GM12878 (cell line): ENCODE data around the gene MGAT3. TPM values are rescaled to one million over a fixed set of nuclear protein-coding genes. Genes with fewer than 3 reads are reported as not detected.

Experiments used
- ATAC-seq: fragments of 200-7000 bp; cut with Tn5 transposase; 3 replicates; pipeline ENCODE4 v1.9.1; 2020; ENCODE audit warnings: mild to moderate bottlenecking, moderate library complexity
- BruUV-seq: library from RNA; stranded (reverse); fragments of 400-500 nt; replicated peaks from 2 replicates; lab custom pipeline; 2021; lab: Mats Ljungman, UMichigan
- CTCF ChIA-PET: fragments of 300-600 bp; sonication (Branson Sonifier 250); formaldehyde crosslinking; extraction: SDS; loops from one replicate; lab custom pipeline; 2021; ENCODE audit warnings: inconsistent platforms; lab: Yijun Ruan, JAX
- POLR2A ChIA-PET: fragments of 350-600 bp; formaldehyde crosslinking; extraction: SDS; loops from one replicate; lab custom pipeline; 2021; ENCODE audit warnings: inconsistent platforms; lab: Charles Lee
- RAD21 ChIA-PET: fragments of 300-600 bp; sonication (Branson Sonifier 250); formaldehyde crosslinking; loops from one replicate; lab custom pipeline; 2023; ENCODE audit warnings: antibody characterized with exemption; ENCODE audit not compliant: unreplicated experiment; lab: Charles Lee
- SMC1A ChIA-PET: fragments of 300-600 bp; sonication (Branson Sonifier 250); formaldehyde crosslinking; loops from one replicate; lab custom pipeline; 2023; ENCODE audit not compliant: unreplicated experiment, uncharacterized antibody; lab: Charles Lee
- DNase-seq: peaks from one replicate; pipeline ENCODE4 v3.0.0-alpha.2; 2011; ENCODE audit warnings: low read depth, low spot score
- FAIRE-seq: peaks from 3 replicates; lab custom pipeline; 2011; peaks lifted over from hg19 to GRCh38; lab: Jason Lieb, UNC
- H2AFZ ChIP-seq: 2 replicates; pipeline ENCODE4 v1.6.0; 2011; ENCODE audit warnings: low read depth, low read length, control low read depth; ENCODE audit not compliant: control insufficient read depth
- H3K27ac ChIP-seq: 2 replicates; pipeline ENCODE4 v1.5.1; 2011; ENCODE audit warnings: control low read depth; ENCODE audit not compliant: control insufficient read depth, insufficient read depth
- H3K27me3 ChIP-seq, 2 experiments: replicated peaks in 1 of 2; 2 replicates each; pipeline versions ENCODE4 v1.6.0 to v1.6.1; 2011; ENCODE audit warnings: low read length in 1 of 2; ENCODE audit not compliant: control insufficient read depth in 2 of 2, insufficient read depth in 2 of 2
- H3K36me3 ChIP-seq, 2 experiments: 2 replicates each; pipeline ENCODE4 v1.5.1; 2011; ENCODE audit warnings: low read length in 1 of 2; ENCODE audit not compliant: control insufficient read depth in 2 of 2, insufficient read depth in 2 of 2
- H3K4me1 ChIP-seq: 2 replicates; pipeline ENCODE4 v1.6.1; 2011; ENCODE audit warnings: mild to moderate bottlenecking, low read length, moderate library complexity, mixed read lengths; ENCODE audit not compliant: control insufficient read depth, insufficient read depth
- H3K4me2 ChIP-seq: 2 replicates; pipeline ENCODE4 v1.6.0; 2011; ENCODE audit warnings: control low read depth; ENCODE audit not compliant: control insufficient read depth, insufficient read depth
- H3K4me3 ChIP-seq: fragments of 200-600 bp; sonication (generic); 2 replicates; pipeline ENCODE4 v1.5.1; 2016
- H3K79me2 ChIP-seq: 2 replicates; pipeline ENCODE4 v1.6.0; 2011; ENCODE audit warnings: low read length; ENCODE audit not compliant: control insufficient read depth, insufficient read depth
- H3K9ac ChIP-seq: 2 replicates; pipeline ENCODE4 v1.8.0; 2011; ENCODE audit warnings: low read length, control low read depth, mixed read lengths; ENCODE audit not compliant: control insufficient read depth, insufficient read depth
- H3K9me3 ChIP-seq: replicated peaks from 3 replicates; pipeline ENCODE4 v1.5.1; 2011; ENCODE audit warnings: mild to moderate bottlenecking, low read length; ENCODE audit not compliant: control insufficient read depth, insufficient read depth
- H4K20me1 ChIP-seq: 2 replicates; pipeline ENCODE4 v1.6.0; 2011; ENCODE audit not compliant: control insufficient read depth, insufficient read depth
- BACH1 ChIP-seq: fragments of 450-650 bp; IDR thresholded peaks from 2 replicates; pipeline ENCODE4 v1.6.1; 2017; ENCODE audit warnings: mild to moderate bottlenecking, borderline replicate concordance
- CBX5 ChIP-seq: sonication (generic); IDR thresholded peaks from 2 replicates; pipeline ENCODE4 v1.6.1; 2016; ENCODE audit warnings: low read depth, moderate library complexity, mild to moderate bottlenecking, inconsistent platforms
- CHD4 ChIP-seq: fragments of 200-600 bp; sonication (generic); IDR thresholded peaks from 2 replicates; pipeline ENCODE4 v1.6.1; 2016; ENCODE audit warnings: mild to moderate bottlenecking
- NFXL1 ChIP-seq: fragments of 450-650 bp; IDR thresholded peaks from 2 replicates; pipeline ENCODE4 v1.6.1; 2017; ENCODE audit warnings: antibody characterized with exemption, mild to moderate bottlenecking, borderline replicate concordance
- NR2C2 ChIP-seq: IDR thresholded peaks from 2 replicates; pipeline ENCODE4 v1.6.1; 2011; ENCODE audit warnings: borderline replicate concordance, low read depth; ENCODE audit not compliant: control insufficient read depth, insufficient read length
- SMARCA5 ChIP-seq: fragments of 450-650 bp; IDR thresholded peaks from 2 replicates; pipeline ENCODE4 v1.6.1; 2017; ENCODE audit warnings: mild to moderate bottlenecking
- SRF ChIP-seq, 2 experiments: IDR thresholded peaks; 2 replicates each; pipeline ENCODE4 v1.6.1; 2011; ENCODE audit warnings: low read depth in 2 of 2, low read length in 2 of 2, mild to moderate bottlenecking in 1 of 2, moderate library complexity in 1 of 2
- WGBS: methylation state at CpG from one replicate; pipeline ENCODE4 v1.1.6; 2016; ENCODE audit warnings: low lambda C conversion rate; ENCODE audit not compliant: insufficient replicate concordance, insufficient coverage; ENCODE audit errors: missing lambda C conversion rate; 5-methylcytosine and 5-hydroxymethylcytosine counted together
- in situ Hi-C: fragments of 300-500 bp; cut with MboI; formaldehyde crosslinking; loops from 9 replicates; pipeline ENCODE4 v1.14.3; 2018; ENCODE audit warnings: mixed read lengths
- intact Hi-C: fragments of 100-400 bp; cut with micrococcal nuclease; formaldehyde crosslinking; loops from one replicate; pipeline ENCODE4 v1.14.2; 2022; ENCODE audit not compliant: unreplicated experiment
- polyA plus RNA-seq, 11 experiments: library from polyadenylated mRNA; depleted of rRNA in 4 of 11; unstranded in 6 of 11; stranded (reverse) in 5 of 11; fragments of >200 nt; fragmentation: Nextera tagmentation in 4 of 11; fragmentation: Illumina TruSeq in 1 of 11; extraction: Ambion mirVana in 4 of 11; extraction: Trizol in 1 of 11; gene quantifications; 1 replicate in 1 of 11; 2 replicates in 10 of 11; pipeline versions ENCODE4 v1.2.1 to v1.2.3, GENCODE V29; 2011 to 2016; ENCODE audit warnings: inconsistent platforms in 2 of 11, missing spikeins in 2 of 11, low read depth in 1 of 11
- total RNA-seq, 4 experiments: library from RNA; depleted of rRNA in 3 of 4; stranded (reverse); fragments of >200 nt in 3 of 4; fragmentation: Illumina TruSeq in 1 of 4; extraction: Trizol in 1 of 4; gene quantifications; 2 replicates each; pipeline versions ENCODE4 v1.2.1 to v1.2.3, GENCODE V29; 2013 to 2021

Gene MGAT3
- total and polyA plus RNA-seq, 10 of the 15 experiments (the other 5 are each of a cell fraction or from before 2014, with no cell fraction given) = 0.32 to 40.2 (median 11.9) TPM

- Histone ChIP-seq H3K27me3 (no peaks in the 10 kb centered on the region), H3K4me3 (no peak overlapping the region), H3K9me3 (no peaks in the 10 kb centered on the region), H2AFZ (no peak overlapping the region), H3K4me2 (no peak overlapping the region), H3K27ac (no peak overlapping the region), H3K79me2 (no peaks in the 10 kb centered on the region), H4K20me1 (no peaks in the 10 kb centered on the region), H3K9ac (no peak overlapping the region), H3K36me3 (0 out of 4 replicates have a peak, but pooled peaks cover 0 to 1% of the 10 kb centered on the region in 2 experiments), H3K4me1 (peaks cover 42% of the 10 kb centered on the region)
- DNase-seq (no peak), FAIRE-seq (no peak), ATAC-seq (no peak)
- RAD21 ChIA-PET = interaction anchor here (0.6 to 3.3 kb wide), 6 partner anchors 22 to 90 kb away, joined by 3 to 22 read pairs (median 4); partner anchors contain the start of gene ATF4
- CTCF ChIA-PET = interaction anchor here (0.9 to 5.3 kb wide), 7 partner anchors 14 to 58 kb away, joined by 3 to 37 read pairs (median 3); partner anchors contain the start of gene TAB1
- TF ChIP-seq SRF (IDR thresholded peaks at IDR 0.05; ENCODE audit: low read depth in 2 of 2, low read length in 2 of 2) (no peak), NFXL1 (no peak), CHD4 (no peak), SMARCA5 (no peak), BACH1 (no peak), NR2C2 (no peak), CBX5 (no peak)
- SMC1A ChIA-PET = interaction anchor here (1.4 to 3.6 kb wide), 5 partner anchors 8 to 85 kb away, joined by 3 to 21 read pairs (median 7); partner anchors contain the start of gene TAB1
- POLR2A ChIA-PET = interaction anchor here (0.9 to 2.7 kb wide), 4 partner anchors 9 to 90 kb away, joined by 3 to 19 read pairs (median 7); partner anchors contain the start of gene TAB1
- in situ Hi-C loops = no loop called here
- no TSS peak for BruUV-seq
- 85% methylated on average over 8 of the region's 8 CpGs for WGBS
- intact Hi-C loops = no loop called here
These were observed 17.6 kb upstream of the MGAT3 start for GRCh38 chr22:39439170-39439569.
